ENCODE data around the gene RBM44. TPM values are rescaled to one million over a fixed set of nuclear protein-coding genes. Genes with fewer than 3 reads are reported as not detected.
"Not testable (repeated sequence)": the region's sequence is repeated elsewhere in the genome, so short reads cannot be mapped to it uniquely, and the experiment has no call there.

The RBM44 gene
- polyA plus RNA-seq, 1 donor from 2014 or later: 2.5 TPM

GRCh38 chr2:237841051-237841450 is 42.5 kb downstream of the RBM44 start:
- H3K9me2 ChIP-seq (ENCODE audit: insufficient read depth, low read length): no peaks in the 10 kb centered on the region
- TF ChIP-seq TAF1 (IDR thresholded peaks at IDR 0.05; ENCODE audit: low read depth): no peak
- TF ChIP-seq REST (IDR thresholded peaks at IDR 0.05; ENCODE audit: borderline replicate concordance): no peak
- no peak for TF ChIP-seq CTCF (IDR thresholded peaks at IDR 0.05; ENCODE audit: poor library complexity, severe bottlenecking)
- no peak for TF ChIP-seq MXI1 (conservative IDR thresholded peaks at IDR 0.05; ENCODE audit: poor library complexity, severe bottlenecking)
- TF ChIP-seq RAD21 (conservative IDR thresholded peaks at IDR 0.05): no peak
- TF ChIP-seq POLR2AphosphoS5 (IDR thresholded peaks at IDR 0.05): no peak

GRCh38 chr2:237848940-237849339 is 50.4 kb downstream of the RBM44 start:
- H3F3A ChIP-seq (ENCODE audit: insufficient read depth, low read length, poor library complexity, severe bottlenecking); H3K9me3 ChIP-seq (ENCODE audit: low read length); H3K9me2 ChIP-seq (ENCODE audit: insufficient read depth, low read length); H3K36me3 ChIP-seq (ENCODE audit: insufficient read depth, low read length); H3K9ac ChIP-seq (ENCODE audit: low read length); H3K27ac ChIP-seq (ENCODE audit: low read length); H3K79me2 ChIP-seq (replicated peaks; ENCODE audit: insufficient read depth, low read length); H3K4me2 ChIP-seq (ENCODE audit: low read length); H4K20me1 ChIP-seq (ENCODE audit: insufficient read depth); H3K4me3 ChIP-seq (ENCODE audit: low read length); H2AFZ ChIP-seq (ENCODE audit: low read depth, low read length); H3K27me3 ChIP-seq (ENCODE audit: insufficient read depth, low read depth, low read length): not testable (repeated sequence)

More at GRCh38 chr2:237841051-237841450, 42.5 kb downstream of the RBM44 start:
- Histone ChIP-seq H3K9ac (ENCODE audit: low read length) (no peak overlapping the region), H4K20me1 (ENCODE audit: insufficient read depth) (no peaks in the 10 kb centered on the region), H3K4me2 (ENCODE audit: low read length) (no peak overlapping the region), H2AFZ (ENCODE audit: low read depth, low read length) (no peak overlapping the region), H3K4me3 (ENCODE audit: low read length) (no peak overlapping the region), H3K27ac (ENCODE audit: low read length) (no peak overlapping the region), H3K36me3 (ENCODE audit: insufficient read depth, low read length) (no peaks in the 10 kb centered on the region), H3K27me3 (ENCODE audit: insufficient read depth, low read depth, low read length) (no peaks in the 10 kb centered on the region), H3K9me3 (ENCODE audit: low read length) (no peaks in the 10 kb centered on the region), H3F3A (ENCODE audit: insufficient read depth, low read length, poor library complexity, severe bottlenecking) (no peaks in the 10 kb centered on the region), H3K79me2 (replicated peaks; ENCODE audit: insufficient read depth, low read length) (no peaks in the 10 kb centered on the region)

GRCh38 chr2:237854295-237854694 is 55.7 kb downstream of the RBM44 start:
- Histone ChIP-seq H4K20me1 (ENCODE audit: insufficient read depth) (no peaks in the 10 kb centered on the region), H3F3A (ENCODE audit: insufficient read depth, low read length, poor library complexity, severe bottlenecking) (no peaks in the 10 kb centered on the region), H3K9ac (ENCODE audit: low read length) (no peak overlapping the region), H3K9me2 (ENCODE audit: insufficient read depth, low read length) (no peaks in the 10 kb centered on the region), H2AFZ (ENCODE audit: low read depth, low read length) (no peak overlapping the region), H3K79me2 (replicated peaks; ENCODE audit: insufficient read depth, low read length) (no peaks in the 10 kb centered on the region), H3K4me3 (ENCODE audit: low read length) (no peak overlapping the region), H3K9me3 (ENCODE audit: low read length) (no peaks in the 10 kb centered on the region), H3K4me2 (ENCODE audit: low read length) (no peak overlapping the region), H3K27ac (ENCODE audit: low read length) (no peak overlapping the region), H3K27me3 (ENCODE audit: insufficient read depth, low read depth, low read length) (peaks cover 9% of the 10 kb centered on the region), H3K36me3 (ENCODE audit: insufficient read depth, low read length) (no peaks in the 10 kb centered on the region)
- no peak for TF ChIP-seq CTCF (IDR thresholded peaks at IDR 0.05; ENCODE audit: poor library complexity, severe bottlenecking)
- no peak for TF ChIP-seq EP300 (conservative IDR thresholded peaks at IDR 0.05; ENCODE audit: poor library complexity, severe bottlenecking)
- TF ChIP-seq RAD21 (conservative IDR thresholded peaks at IDR 0.05): no peak
- no peak for TF ChIP-seq MXI1 (conservative IDR thresholded peaks at IDR 0.05; ENCODE audit: poor library complexity, severe bottlenecking)
- no peak for TF ChIP-seq TAF1 (IDR thresholded peaks at IDR 0.05; ENCODE audit: low read depth)
- no peak for TF ChIP-seq POLR2AphosphoS5 (IDR thresholded peaks at IDR 0.05)
- TF ChIP-seq EZH2 (IDR thresholded peaks at IDR 0.05; ENCODE audit: borderline replicate concordance, insufficient read depth, low read length, poor library complexity, severe bottlenecking): no peak
- no peak for TF ChIP-seq REST (IDR thresholded peaks at IDR 0.05; ENCODE audit: borderline replicate concordance)
- TF ChIP-seq SMC3 (conservative IDR thresholded peaks at IDR 0.05; ENCODE audit: poor library complexity): no peak

Data from neural cell (in vitro differentiated cells).